ENCODE results near the gene UNC13C.
A peak's percentile ranks its signal among the peaks of the same experiment; 100 is the strongest.

The UNC13C gene

GRCh38 chr15:54026258-54026657 lies 48.0 kb downstream of the UNC13C start:
- no peak for DNase-seq

- DNase-seq: no peak
These were observed 48.6 kb downstream of the UNC13C start for GRCh38 chr15:54026891-54027290.

DNA sequence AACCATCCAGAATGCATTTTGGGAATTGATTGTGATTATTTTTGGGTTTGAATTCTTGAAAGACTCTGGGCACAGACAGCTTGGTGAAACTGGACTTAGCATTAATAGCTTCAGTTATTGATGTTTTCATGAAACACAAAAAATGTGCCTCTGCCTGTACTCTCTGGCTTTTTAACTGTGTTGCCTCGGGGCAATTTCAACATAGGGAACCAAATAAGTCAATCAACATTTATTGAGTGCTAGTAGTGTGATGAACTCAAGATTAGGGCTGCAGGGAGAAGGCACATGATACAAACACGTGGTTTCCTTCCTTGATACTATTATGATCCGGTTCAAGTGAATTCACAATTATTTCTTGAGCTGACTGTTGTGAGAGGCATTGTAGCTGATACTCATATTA lies 50.8 kb downstream of the UNC13C start:
- DNase-seq: no peak

DNA sequence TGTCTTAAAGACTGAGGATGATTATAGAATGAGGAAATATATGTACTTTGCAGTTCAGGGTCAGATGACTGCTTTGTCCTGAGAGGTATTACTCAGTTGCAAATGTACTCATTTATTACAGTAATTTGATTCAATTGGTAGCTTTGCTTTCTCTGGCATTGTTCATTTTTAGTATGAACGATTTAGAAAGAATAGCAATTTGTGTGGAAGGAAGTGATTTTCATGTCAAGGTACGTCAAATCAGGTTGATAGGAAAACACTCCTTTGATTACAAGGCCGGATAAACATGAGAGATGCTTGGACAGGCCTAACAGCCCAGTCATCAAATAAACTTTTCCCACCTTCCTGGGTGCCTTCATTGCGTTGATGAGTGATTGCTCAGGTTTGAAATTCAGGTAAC lies 53.8 kb downstream of the UNC13C start:
- DNase-seq: no peak

- no peak for DNase-seq
These were observed 55.2 kb downstream of the UNC13C start for GRCh38 chr15:54033356-54033860.

DNA sequence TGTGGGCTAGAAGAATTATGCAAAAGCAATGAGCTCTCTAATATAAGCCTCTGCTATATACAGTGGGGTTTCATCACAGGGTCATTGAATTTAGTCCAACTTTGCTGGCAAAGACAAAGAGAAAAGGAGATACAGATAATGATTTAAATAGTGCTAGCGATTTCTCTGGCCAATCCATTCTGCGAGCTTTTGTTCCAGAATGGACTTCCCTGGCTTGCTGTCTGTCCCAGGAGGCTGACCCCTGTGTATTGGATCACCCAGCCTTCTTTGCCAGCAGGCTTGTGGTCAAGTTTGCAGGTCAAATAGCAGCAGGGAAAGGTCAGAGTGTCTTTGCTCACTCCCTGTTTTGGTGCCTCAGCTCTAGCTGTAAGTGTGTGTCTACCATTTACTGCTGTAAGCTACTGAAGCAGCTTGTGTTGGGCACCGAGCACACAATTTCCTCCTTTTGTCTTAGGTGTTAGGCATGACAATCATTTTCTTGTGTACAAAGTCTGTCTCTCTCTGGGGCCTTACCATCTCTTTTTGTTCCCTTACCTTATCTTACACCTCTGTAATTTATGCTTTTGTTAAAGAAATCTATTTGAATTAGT lies 55.7 kb downstream of the UNC13C start:
- DNase-seq: no peak

DNA sequence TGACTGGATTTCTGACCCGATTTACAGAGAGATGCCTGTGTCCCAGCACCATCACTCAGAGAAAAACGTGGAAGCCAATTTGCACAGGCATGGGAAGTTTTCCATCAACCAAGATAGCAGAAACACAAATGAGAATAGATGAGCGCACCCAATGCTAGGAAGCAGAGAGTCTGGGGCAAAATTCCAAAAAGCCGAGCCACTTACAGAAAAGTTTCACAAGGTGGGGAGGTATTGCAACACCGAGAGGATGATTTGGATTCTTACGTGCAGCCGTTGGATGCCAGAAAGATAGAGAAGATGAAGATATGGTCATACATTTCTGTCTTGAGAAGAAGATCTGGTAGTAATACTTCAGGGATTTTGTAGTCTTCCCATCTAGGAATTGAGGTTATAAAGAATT lies 57.4 kb downstream of the UNC13C start:
- DNase-seq: no peak

GRCh38 chr15:54045397-54045796 lies 67.2 kb downstream of the UNC13C start:
- DNase-seq: no peak

DNA sequence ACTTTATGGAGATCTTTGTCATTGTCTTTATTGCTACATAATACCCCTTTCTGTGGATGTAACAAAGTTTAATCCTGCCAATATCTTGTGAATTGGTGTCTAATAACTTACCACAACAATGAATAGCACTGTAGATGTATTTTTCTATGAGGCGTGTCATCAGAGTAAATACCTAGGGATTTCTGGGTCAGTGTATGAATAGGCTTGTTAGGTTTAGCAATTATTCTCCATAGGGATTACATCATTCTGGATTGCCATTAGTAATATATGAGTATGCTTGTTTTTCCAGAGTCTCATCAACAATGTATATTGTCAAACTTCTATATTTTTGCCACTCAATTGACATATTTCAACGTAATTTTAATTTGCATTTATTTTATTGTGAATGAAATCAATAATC lies 67.9 kb downstream of the UNC13C start:
- DNase-seq: no peak

DNA sequence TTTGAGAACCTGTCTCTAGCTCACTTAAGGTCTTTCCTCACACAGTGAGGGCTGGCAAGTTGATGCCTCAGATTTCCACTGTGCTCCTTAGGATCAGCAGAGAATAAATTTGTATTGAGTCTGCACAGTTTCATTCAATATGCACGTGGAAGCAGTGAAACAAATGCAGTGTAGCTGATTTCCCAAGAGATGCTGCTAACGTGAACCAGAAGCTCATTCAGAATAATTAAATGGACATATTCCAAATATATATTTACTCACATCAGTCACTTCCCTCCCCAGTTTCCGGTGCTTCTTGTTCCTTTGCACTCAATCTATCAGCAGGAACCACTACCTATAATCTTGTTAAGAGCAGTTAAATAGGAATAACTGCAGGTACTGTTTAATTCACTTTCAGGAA lies 86.1 kb downstream of the UNC13C start:
- DNase-seq: no peak

DNA sequence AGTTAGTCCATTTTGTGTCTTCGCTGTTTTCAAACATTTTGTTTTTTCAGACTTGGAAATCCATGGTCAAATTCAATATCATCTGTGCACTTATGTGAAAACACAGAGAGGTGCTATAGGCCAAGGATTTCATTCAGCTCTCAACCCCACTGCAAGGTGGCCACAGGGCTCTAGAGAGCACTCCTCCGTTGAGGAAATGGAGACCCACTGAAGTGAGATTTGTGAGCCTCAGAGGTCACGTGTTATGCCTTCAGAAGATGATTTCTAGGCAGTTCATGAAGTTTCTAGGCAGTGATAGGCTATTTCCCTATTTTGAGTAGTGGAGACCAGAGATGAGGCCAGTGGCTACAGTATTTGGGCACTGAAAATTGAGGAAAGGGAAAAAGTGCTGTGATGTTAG lies 88.2 kb downstream of the UNC13C start:
- no peak for DNase-seq

GRCh38 chr15:54082836-54083492 lies 104.7 kb downstream of the UNC13C start:
- peak in 1 of 2 donors; percentile 4 for DNase-seq

DNA sequence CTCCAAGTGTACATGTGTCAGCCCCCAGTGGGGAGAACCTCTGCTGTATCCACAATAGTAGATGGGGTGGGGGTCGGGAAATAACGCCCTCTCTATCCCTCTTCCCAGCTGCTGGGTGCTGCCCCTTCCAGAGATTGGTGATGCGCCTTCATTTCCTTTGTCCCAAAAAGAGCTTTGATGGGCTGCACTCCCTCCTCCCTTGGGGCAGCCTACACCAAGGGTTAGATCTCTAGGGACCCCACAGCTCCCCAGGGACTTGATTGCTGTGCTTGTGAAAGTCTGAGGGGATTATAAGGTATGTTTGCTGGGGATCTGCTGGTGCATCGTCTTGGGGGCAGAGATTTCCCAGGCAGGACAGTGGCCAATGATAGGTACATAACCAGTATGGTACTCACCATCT lies 105.3 kb downstream of the UNC13C start:
- no peak for DNase-seq

GRCh38 chr15:54083991-54084390 lies 105.8 kb downstream of the UNC13C start:
- no peak for DNase-seq

- no peak for DNase-seq
These were observed 110.6 kb downstream of the UNC13C start for GRCh38 chr15:54088837-54089236.

- DNase-seq: no peak
These were observed 111.5 kb downstream of the UNC13C start for GRCh38 chr15:54089776-54090175.

- DNase-seq: no peak
These were observed 113.4 kb downstream of the UNC13C start for GRCh38 chr15:54091651-54092050.

GRCh38 chr15:54094661-54095060 lies 116.4 kb downstream of the UNC13C start:
- DNase-seq: no peak

GRCh38 chr15:54097019-54097418 lies 118.8 kb downstream of the UNC13C start:
- DNase-seq: no peak

DNA sequence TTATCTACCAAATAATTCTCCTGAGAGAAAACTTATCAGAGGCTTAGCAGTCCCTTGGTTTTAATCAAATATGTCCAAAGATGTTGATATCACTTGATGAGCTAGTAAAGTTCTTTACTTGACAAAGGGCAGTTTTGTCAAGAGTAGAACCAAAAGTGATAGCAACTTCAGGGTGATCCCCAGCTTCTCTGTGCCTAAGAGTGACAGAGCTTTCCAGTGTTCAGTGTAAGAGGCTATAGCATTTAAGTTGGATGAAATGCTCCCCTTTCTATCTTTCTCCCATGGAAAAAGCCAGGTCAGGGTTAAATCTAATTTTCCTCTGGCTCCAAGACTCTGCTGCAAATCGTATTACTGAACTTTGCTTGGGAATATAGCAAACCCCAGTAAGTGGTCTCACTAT lies 120.8 kb downstream of the UNC13C start:
- no peak for DNase-seq

DNA sequence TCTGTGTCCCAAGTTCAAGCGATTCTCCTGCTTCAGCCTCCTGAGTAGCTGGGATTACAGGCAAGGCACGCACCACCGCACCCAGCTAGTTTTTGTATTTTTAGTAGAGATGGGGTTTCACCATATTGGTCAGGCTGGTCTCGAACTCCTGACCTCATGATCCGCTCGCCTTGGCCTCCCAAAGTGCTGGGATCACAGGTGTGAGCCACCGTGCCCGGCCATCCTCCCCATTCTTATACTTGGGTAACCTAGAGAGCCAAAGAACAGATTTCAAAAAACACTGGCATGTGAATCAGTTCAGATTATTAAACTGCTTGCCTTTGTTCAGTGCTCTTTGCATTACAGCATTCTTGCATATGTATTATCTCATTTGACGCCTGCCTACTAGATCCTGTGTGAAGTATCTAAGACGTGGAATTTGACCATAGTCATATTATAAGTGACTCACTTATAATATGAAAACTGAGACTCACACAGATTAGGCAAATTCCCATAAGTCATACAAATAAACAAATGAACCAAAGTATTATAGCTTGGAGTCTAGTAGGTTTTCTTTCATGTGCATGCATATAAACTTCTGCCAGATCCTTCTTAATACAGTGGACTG lies 123.5 kb downstream of the UNC13C start:
- DNase-seq: no peak

DNA sequence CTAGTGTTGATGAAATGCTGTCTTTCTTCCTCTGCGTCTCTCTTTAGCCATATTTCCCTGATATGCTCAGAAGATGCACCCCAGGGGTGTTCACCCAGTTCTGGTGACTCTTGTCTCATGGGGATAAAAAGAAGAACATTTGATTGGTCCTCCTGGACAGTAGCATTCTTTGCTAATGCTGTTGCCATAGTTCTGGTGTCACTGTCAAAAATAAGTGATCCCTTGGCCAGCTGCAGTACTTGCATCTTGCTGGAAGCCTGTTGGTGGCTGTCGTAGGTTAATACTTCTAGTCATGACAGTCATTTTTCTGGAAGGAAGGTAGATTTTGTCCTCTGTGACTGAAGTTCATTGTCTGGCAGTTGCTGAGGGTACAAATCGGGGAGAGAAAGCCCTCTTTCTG lies 124.5 kb downstream of the UNC13C start:
- no peak for DNase-seq

DNA sequence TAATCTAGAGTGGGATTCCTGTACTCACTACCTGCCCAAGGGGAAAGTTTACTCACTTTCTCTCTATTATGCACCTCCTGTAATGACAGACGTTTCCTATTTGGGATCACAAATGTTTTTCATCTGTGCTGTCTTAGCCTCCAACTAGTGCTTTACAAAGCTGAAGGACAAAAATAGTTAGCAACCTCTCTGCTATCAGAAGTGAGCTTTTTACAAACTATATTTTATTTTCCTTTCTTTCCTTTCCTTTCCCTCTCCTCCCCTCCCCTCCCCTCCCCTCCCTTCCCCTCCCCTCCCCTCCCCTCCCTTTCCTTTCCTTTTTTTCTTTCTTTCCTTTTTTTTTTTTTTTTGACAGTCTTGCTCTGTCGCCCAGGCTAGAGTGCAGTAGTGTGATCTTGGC lies 130.8 kb downstream of the UNC13C start:
- no peak for DNase-seq

- DNase-seq: no peak
These were observed 140.8 kb downstream of the UNC13C start for GRCh38 chr15:54119051-54119450.
